Neuron (in vitro differentiated cells): ENCODE measurements around the gene ZNF692.
A peak's percentile ranks its signal among the peaks of the same experiment; 100 is the strongest.
"Not testable (repeated sequence)": the region's sequence is repeated elsewhere in the genome, so short reads cannot be mapped to it uniquely, and the experiment has no call there.

Experiments
- H2AFZ ChIP-seq: one replicate; pipeline ENCODE4 v1.6.1; 2013; ENCODE audit warnings: low read depth, mild to moderate bottlenecking, inconsistent platforms, low read length, moderate library complexity
- H3K27me3 ChIP-seq: one replicate; pipeline ENCODE4 v1.6.1; 2013; ENCODE audit warnings: low read length; ENCODE audit not compliant: insufficient read depth
- H3K36me3 ChIP-seq: one replicate; pipeline ENCODE4 v1.6.1; 2013; ENCODE audit warnings: low read length; ENCODE audit not compliant: insufficient read depth
- H3K4me1 ChIP-seq: one replicate; pipeline ENCODE4 v1.6.1; 2013; ENCODE audit warnings: low read length; ENCODE audit not compliant: insufficient read depth
- H3K4me3 ChIP-seq: 2 replicates; pipeline ENCODE4 v1.5.1; 2013; ENCODE audit warnings: mild to moderate bottlenecking, low read length, moderate library complexity
- H3K9me3 ChIP-seq: one replicate; pipeline ENCODE4 v1.6.1; 2013; ENCODE audit warnings: low read length

Gene ZNF692

GRCh38 chr1:248891758-248892157 lies 32.9 kb upstream of the ZNF692 start:
- H3K27me3 ChIP-seq: no peaks in the 10 kb centered on the region
- H3K9me3 ChIP-seq: no peaks in the 10 kb centered on the region
- no peak overlapping the region for H2AFZ ChIP-seq
- H3K36me3 ChIP-seq: no peaks in the 10 kb centered on the region
- no peak overlapping the region for H3K4me3 ChIP-seq
- no peaks in the 10 kb centered on the region for H3K4me1 ChIP-seq

GRCh38 chr1:248890549-248891498 lies 31.9 kb upstream of the ZNF692 start:
- Histone ChIP-seq H2AFZ (no peak overlapping the region), H3K27me3 (no peaks in the 10 kb centered on the region)

GRCh38 chr1:248889914-248890243 lies 31.0 kb upstream of the ZNF692 start:
- H3K4me3 ChIP-seq, H3K36me3 ChIP-seq, H3K9me3 ChIP-seq, H3K27me3 ChIP-seq, H2AFZ ChIP-seq, H3K4me1 ChIP-seq: not testable (repeated sequence)

More at GRCh38 chr1:248890549-248891498, 31.9 kb upstream of the ZNF692 start:
- Histone ChIP-seq H3K36me3 (no peaks in the 10 kb centered on the region), H3K4me1 (no peaks in the 10 kb centered on the region), H3K4me3 (no peak overlapping the region), H3K9me3 (no peaks in the 10 kb centered on the region)

- Histone ChIP-seq H3K4me3 (no peak overlapping the region), H3K36me3 (no peaks in the 10 kb centered on the region), H3K9me3 (no peaks in the 10 kb centered on the region), H3K27me3 (no peaks in the 10 kb centered on the region), H3K4me1 (no peaks in the 10 kb centered on the region), H2AFZ (no peak overlapping the region)
These were observed 27.5 kb upstream of the ZNF692 start for GRCh38 chr1:248886237-248886895.

GRCh38 chr1:248885646-248886045 lies 26.8 kb upstream of the ZNF692 start:
- H3K4me1 ChIP-seq: no peaks in the 10 kb centered on the region
- H3K9me3 ChIP-seq: no peaks in the 10 kb centered on the region
- H2AFZ ChIP-seq: no peak overlapping the region
- no peak overlapping the region for H3K4me3 ChIP-seq
- H3K27me3 ChIP-seq: no peaks in the 10 kb centered on the region
- H3K36me3 ChIP-seq: no peaks in the 10 kb centered on the region

GRCh38 chr1:248884632-248885295 lies 25.9 kb upstream of the ZNF692 start:
- Histone ChIP-seq H3K36me3 (no peaks in the 10 kb centered on the region), H3K27me3 (no peaks in the 10 kb centered on the region), H3K4me1 (no peaks in the 10 kb centered on the region), H2AFZ (no peak overlapping the region), H3K9me3 (no peaks in the 10 kb centered on the region), H3K4me3 (no peak overlapping the region)

GRCh38 chr1:248882427-248882826 lies 23.5 kb upstream of the ZNF692 start:
- not testable (repeated sequence) for H3K36me3 ChIP-seq, H2AFZ ChIP-seq, H3K4me3 ChIP-seq, H3K27me3 ChIP-seq, H3K9me3 ChIP-seq, H3K4me1 ChIP-seq

- no peaks in the 10 kb centered on the region for H3K9me3 ChIP-seq
- H3K36me3 ChIP-seq: no peaks in the 10 kb centered on the region
- H3K4me1 ChIP-seq: no peaks in the 10 kb centered on the region
- no peak overlapping the region for H3K4me3 ChIP-seq
- H3K27me3 ChIP-seq: no peaks in the 10 kb centered on the region
- H2AFZ ChIP-seq: no peak overlapping the region
These were observed 22.4 kb upstream of the ZNF692 start for GRCh38 chr1:248881261-248881660.

GRCh38 chr1:248873993-248874533 lies 15.2 kb upstream of the ZNF692 start:
- Histone ChIP-seq H3K27me3 (no peaks in the 10 kb centered on the region), H2AFZ (no peak overlapping the region), H3K9me3 (no peaks in the 10 kb centered on the region), H3K4me3 (peak overlapping the region; percentile 65), H3K4me1 (no peaks in the 10 kb centered on the region), H3K36me3 (no peaks in the 10 kb centered on the region)

- no peaks in the 10 kb centered on the region for H3K27me3 ChIP-seq
- peak overlapping the region; percentile 39 for H2AFZ ChIP-seq
- H3K4me1 ChIP-seq: no peaks in the 10 kb centered on the region
- H3K4me3 ChIP-seq: peak overlapping the region; percentile 65
- no peaks in the 10 kb centered on the region for H3K36me3 ChIP-seq
- H3K9me3 ChIP-seq: no peaks in the 10 kb centered on the region
These were observed 14.6 kb upstream of the ZNF692 start for GRCh38 chr1:248873409-248873992.

GRCh38 chr1:248872752-248873408 lies 14.0 kb upstream of the ZNF692 start:
- H3K4me3 ChIP-seq: peak overlapping the region; percentile 65
- H2AFZ ChIP-seq: peak overlapping the region; percentile 39
- no peaks in the 10 kb centered on the region for H3K36me3 ChIP-seq
- no peaks in the 10 kb centered on the region for H3K4me1 ChIP-seq
- H3K27me3 ChIP-seq: no peaks in the 10 kb centered on the region
- H3K9me3 ChIP-seq: no peaks in the 10 kb centered on the region

- H3K27me3 ChIP-seq: no peaks in the 10 kb centered on the region
- no peaks in the 10 kb centered on the region for H3K9me3 ChIP-seq
- peak overlapping the region; percentile 39 for H2AFZ ChIP-seq
- H3K4me3 ChIP-seq: peak overlapping the region; percentile 65
- no peaks in the 10 kb centered on the region for H3K4me1 ChIP-seq
- H3K36me3 ChIP-seq: no peaks in the 10 kb centered on the region
These were observed 13.0 kb upstream of the ZNF692 start for GRCh38 chr1:248871837-248872401.
